Heart right ventricle (tissue), 16 donors: ENCODE results near the gene ZBTB22. TPM values are rescaled to one million over a fixed set of nuclear protein-coding genes. Genes with fewer than 3 reads are reported as not detected.

Experiments used
- ATAC-seq, 8 donors: fragments of 200-7000 bp; cut with Tn5 transposase; one replicate each; pipeline ENCODE4 v1.9.1; 2020; ENCODE audit warnings: mild to moderate bottlenecking in 8 of 8, moderate library complexity in 8 of 8, moderate number of reproducible peaks in 1 of 8
- DNase-seq, 2 donors: peaks; one replicate each; pipeline ENCODE4 v3.0.0-alpha.2; 2020
- H3K27ac ChIP-seq, 10 donors: fragments of 200-600 bp; sonication (generic) in 2 of 10; one replicate each; pipeline versions ENCODE4 v1.5.0 to v1.8.0; 2020 to 2022; ENCODE audit warnings: mild to moderate bottlenecking in 3 of 10
- H3K27me3 ChIP-seq, 7 donors: fragments of 200-600 bp; one replicate each; pipeline ENCODE4 v1.8.0; 2021 to 2022; ENCODE audit warnings: mild to moderate bottlenecking in 2 of 7
- H3K36me3 ChIP-seq, 9 donors: fragments of 200-600 bp; sonication (generic) in 1 of 9; one replicate each; pipeline versions ENCODE4 v1.5.0 to v1.8.0; 2020 to 2022; ENCODE audit warnings: mild to moderate bottlenecking in 2 of 9
- H3K4me1 ChIP-seq, 9 donors: fragments of 200-600 bp; sonication (generic) in 1 of 9; one replicate each; pipeline versions ENCODE4 v1.5.0 to v1.8.0; 2020 to 2022; ENCODE audit warnings: mild to moderate bottlenecking in 4 of 9
- H3K4me3 ChIP-seq, 10 donors: fragments of 200-600 bp; sonication (generic) in 2 of 10; one replicate each; pipeline versions ENCODE4 v1.5.0 to v1.8.0; 2020 to 2022; ENCODE audit warnings: mild to moderate bottlenecking in 7 of 10, moderate library complexity in 2 of 10
- H3K9me3 ChIP-seq, 11 donors: fragments of 200-600 bp in 10 of 11; sonication (generic) in 2 of 11; one replicate each; pipeline versions ENCODE4 v1.5.0 to v1.8.0; 2013 to 2022; ENCODE audit warnings: mild to moderate bottlenecking in 2 of 11, control low read depth in 1 of 11, moderate library complexity in 1 of 11
- WGBS, 2 donors: extraction: QIAGEN DNeasy Blood & Tissue Kit; methylation state at CpG; one replicate each; pipeline ENCODE4 v1.1.7; 2013; ENCODE audit warnings: inconsistent platforms in 1 of 2; 5-methylcytosine and 5-hydroxymethylcytosine counted together
- intact Hi-C, 10 donors: fragments of 100-400 bp; cut with DNase I; formaldehyde crosslinking; loops; one replicate each; pipeline versions ENCODE4 v1.11.1 to v1.14.2; 2022
- polyA plus RNA-seq, 2 donors: library from polyadenylated mRNA; stranded (reverse); fragments of 200-250 nt; gene quantifications; one replicate each; pipeline ENCODE4 v1.2.3, GENCODE V29; 2013
- total RNA-seq, 10 donors: library from RNA; stranded (reverse); fragmentation: NEBNext Ultra II Directional in 3 of 10; extraction: Animal tissue kit (Norgen Biotek cat#: 25700) in 3 of 10; gene quantifications; one replicate each; pipeline versions ENCODE4 v1.2.1 to v1.2.4, GENCODE V29; 2021 to 2023
- TF ChIP-seq, protein P1 (sequence below), 9 donors: fragments of 200-600 bp; sonication (generic) in 2 of 9; IDR thresholded peaks; one replicate each; pipeline versions ENCODE4 v1.5.0 to v1.8.0; 2021 to 2022; ENCODE audit warnings: antibody characterized with exemption in 9 of 9, mild to moderate bottlenecking in 5 of 9, moderate library complexity in 1 of 9
- donor health status: Arrhythmogenic right ventricular cardiomyopathy.
- donor health status: ischemic (EF 13 %, LVEDD 7.1; RV severe dilation, severe dysfunction).
- donor health status: healthy with polysubstance abuse.
- donor health status: DM: no; HTN: yes; CAD: no.
- donor health status: DM: no; HTN: no; CAD: no.
- donor health status: ischemic (EF 25% LVEDD 6.9; RV normal size, moderate dysfunction).
- donor health status: ischemic (EF 25% LVEDD 5.7; RV mildly dilated, moderate dysfunction).
- donor health status: healthy.
- donor health status: DM: yes; HTN: yes; CAD: no.
- donor health status: Ischemic cardiomyopathy.
- donor health status: ischemic (EF 35%, LVEDD 5.7; RV mildly dilated, moderate dysfunction).
- donor health status: nonischemic (EF 11% LVEDD 7.7; RV severe dilation, severe dysfunction).
- donor health status: DM: yes; HTN: yes; CAD: no.
- donor health status: PGD.
- donor health status: ischemic (EF 29% LVEDD 5.4; RV normal size, mild dysfunction).
- donor health status: nonischemic (EF 23%, LVEDD 6.1; RV moderate dilation, normal function).

The ZBTB22 gene
- total and polyA plus RNA-seq, 12 donors: 4.7 to 19.8 (median 13.9) TPM

DNA sequence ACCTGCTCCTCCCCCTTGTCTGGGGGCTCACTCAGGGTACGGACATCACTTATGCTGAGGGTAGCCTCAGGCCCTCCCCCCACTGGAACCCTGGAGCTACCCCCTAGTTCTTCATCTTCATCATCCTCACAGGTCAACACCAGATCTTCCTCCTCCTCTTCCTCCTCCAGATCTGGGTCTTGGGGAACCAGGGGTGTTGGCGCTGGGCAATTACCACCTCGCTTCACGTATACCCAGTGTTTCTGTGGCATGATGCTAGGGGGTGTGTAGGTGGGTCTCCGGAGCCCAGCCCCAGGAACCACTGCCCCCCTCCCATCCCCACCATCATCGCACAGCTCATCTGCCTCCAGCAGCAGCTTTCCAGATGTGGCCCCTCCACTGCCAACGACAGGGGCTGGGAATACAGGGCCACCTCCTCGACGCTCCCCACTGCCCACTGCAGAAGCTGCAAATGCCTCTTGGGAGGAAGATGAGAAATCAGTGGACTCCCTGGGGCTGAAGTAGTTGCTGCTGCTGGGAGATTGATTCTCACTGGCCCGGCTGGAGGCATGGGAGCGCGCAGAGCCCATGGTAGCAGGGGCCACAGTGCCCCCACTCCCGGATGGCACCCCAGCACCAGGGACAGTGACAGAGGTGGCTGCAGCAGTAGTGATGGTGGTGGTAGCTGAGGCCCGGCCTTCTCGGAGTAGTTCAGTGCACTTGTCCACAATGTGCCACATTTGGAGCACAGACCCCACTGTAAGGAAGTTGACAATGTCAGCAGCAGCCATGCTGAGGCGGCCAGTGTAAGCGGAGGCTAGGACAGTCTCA is 1.5 kb downstream of the ZBTB22 start:
- TF ChIP-seq, protein P1, sequence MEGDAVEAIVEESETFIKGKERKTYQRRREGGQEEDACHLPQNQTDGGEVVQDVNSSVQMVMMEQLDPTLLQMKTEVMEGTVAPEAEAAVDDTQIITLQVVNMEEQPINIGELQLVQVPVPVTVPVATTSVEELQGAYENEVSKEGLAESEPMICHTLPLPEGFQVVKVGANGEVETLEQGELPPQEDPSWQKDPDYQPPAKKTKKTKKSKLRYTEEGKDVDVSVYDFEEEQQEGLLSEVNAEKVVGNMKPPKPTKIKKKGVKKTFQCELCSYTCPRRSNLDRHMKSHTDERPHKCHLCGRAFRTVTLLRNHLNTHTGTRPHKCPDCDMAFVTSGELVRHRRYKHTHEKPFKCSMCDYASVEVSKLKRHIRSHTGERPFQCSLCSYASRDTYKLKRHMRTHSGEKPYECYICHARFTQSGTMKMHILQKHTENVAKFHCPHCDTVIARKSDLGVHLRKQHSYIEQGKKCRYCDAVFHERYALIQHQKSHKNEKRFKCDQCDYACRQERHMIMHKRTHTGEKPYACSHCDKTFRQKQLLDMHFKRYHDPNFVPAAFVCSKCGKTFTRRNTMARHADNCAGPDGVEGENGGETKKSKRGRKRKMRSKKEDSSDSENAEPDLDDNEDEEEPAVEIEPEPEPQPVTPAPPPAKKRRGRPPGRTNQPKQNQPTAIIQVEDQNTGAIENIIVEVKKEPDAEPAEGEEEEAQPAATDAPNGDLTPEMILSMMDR (IDR thresholded peaks at IDR 0.05): no peak
- intact Hi-C loops: loop anchor here in 5 of 10 donors (2.0 to 10.0 kb wide), 3 partner anchors 17 to 99 kb away; partner anchors contain the start of genes CUTA (in 2 of the 5), PHF1 (in 2 of the 5), RGL2 (in 2 of the 5) and RPS18 (in 1 of the 5)

DNA sequence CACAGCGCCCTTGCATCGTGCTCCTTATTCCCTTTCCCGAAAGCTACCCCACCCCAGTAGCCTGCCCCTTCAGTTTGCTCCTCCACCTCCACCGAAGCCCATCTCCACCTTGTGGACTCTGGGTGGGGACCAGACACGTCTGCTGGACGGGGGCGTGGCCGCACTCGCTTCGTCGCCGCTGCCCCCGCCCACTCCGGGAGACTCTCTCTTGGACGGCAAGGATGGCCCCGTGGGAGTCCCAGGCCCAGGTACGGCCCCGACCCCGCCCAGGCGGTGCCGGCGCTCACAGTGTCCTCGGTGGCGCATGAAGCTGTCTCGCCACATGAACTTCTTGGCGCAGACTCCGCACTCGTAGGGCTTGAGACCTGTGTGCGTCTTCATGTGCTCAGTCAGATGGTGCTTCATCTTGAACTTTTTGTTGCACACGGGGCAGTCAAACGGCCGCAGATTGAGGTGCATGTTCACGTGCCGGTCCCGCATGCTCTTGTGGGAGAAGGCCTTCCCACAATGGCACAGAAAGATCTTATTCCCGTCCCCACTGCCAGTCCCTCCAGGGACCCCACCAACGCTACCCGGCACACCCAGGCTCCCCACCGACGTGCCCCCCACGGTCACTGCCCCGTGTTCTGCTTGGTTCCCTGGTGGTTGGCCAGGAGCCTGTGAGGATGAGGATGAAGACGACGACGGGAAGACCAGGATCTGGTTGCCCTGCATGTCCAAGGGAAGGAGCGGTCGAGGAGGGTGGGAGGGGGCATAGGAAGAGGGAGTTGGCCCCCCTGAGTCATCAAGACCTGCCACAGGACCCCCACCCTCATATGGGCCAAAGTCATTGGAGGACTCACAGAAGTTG is 2.4 kb downstream of the ZBTB22 start:
- no peaks in the 10 kb centered on the region for H3K9me3 ChIP-seq
- H3K36me3 ChIP-seq: peaks cover 0 to 46% (median 24%) of the 10 kb centered on the region in 9 donors
- 37% methylated on average over 47 of the region's 47 CpGs for WGBS, 2 donors
- TF ChIP-seq, protein P1 (IDR thresholded peaks at IDR 0.05): peak in 1 of 9 donors; percentile 10
- H3K27me3 ChIP-seq: no peaks in the 10 kb centered on the region
- peak overlapping the region in 9 of 10 donors; percentile 78 to 99 (median 92) for H3K4me3 ChIP-seq
- H3K27ac ChIP-seq: peak overlapping the region; percentile 93 to 100 (median 98)
- H3K4me1 ChIP-seq: peaks cover 12 to 73% (median 59%) of the 10 kb centered on the region in 9 donors
- peak in 2 of 8 donors; percentile 0 to 3 for ATAC-seq
- DNase-seq: peak; percentile 54 to 59
- intact Hi-C loops: loop anchor here in 2 of 10 donors (10.0 kb wide), 1 partner anchor 100 kb away; the partner anchor contains the start of genes CUTA (in 2 of the 2) and PHF1 (in 2 of the 2)

More for the DNA sequence above, 1.5 kb downstream of the ZBTB22 start:
- no peak for ATAC-seq
- H3K27ac ChIP-seq: peak overlapping the region in 6 of 10 donors; percentile 21 to 99 (median 86)
- H3K27me3 ChIP-seq: no peaks in the 10 kb centered on the region
- H3K9me3 ChIP-seq: no peaks in the 10 kb centered on the region
- 86 to 89% methylated on average over 17 of the region's 17 CpGs for WGBS, 2 donors
- peaks cover 0 to 46% (median 18%) of the 10 kb centered on the region in 9 donors for H3K36me3 ChIP-seq
- peaks cover 13 to 75% (median 66%) of the 10 kb centered on the region in 9 donors for H3K4me1 ChIP-seq
- H3K4me3 ChIP-seq: no peak overlapping the region
- DNase-seq: no peak

DNA sequence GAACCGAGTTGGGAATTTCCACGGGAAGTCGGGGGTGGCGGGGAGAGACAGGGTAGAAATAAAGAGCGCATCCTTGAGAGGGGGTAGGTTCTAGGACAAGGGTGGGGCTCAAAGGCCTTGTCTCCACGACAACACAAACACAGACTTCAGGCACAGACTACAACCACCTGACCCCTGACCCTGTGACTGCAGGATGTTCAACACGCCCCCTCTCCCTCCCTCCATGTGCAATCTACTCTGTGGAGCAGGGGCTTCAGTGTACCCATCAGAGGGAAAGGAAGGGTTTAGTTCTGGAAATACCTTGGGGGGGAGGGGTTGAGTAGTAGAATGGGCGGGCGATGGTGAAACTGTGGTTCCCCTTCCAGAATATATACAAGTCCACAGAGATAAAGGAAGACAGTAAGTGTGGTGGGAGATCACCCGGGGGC is 3.0 kb downstream of the ZBTB22 start:
- Histone ChIP-seq H3K4me1 (peaks cover 12 to 66% (median 54%) of the 10 kb centered on the region in 9 donors), H3K4me3 (peak overlapping the region; percentile 78 to 99 (median 90)), H3K27ac (peak overlapping the region; percentile 93 to 100 (median 98)), H3K27me3 (no peaks in the 10 kb centered on the region), H3K9me3 (no peaks in the 10 kb centered on the region), H3K36me3 (peaks cover 0 to 46% (median 18%) of the 10 kb centered on the region in 9 donors)
- DNase-seq (peak; percentile 55 to 89), ATAC-seq (peak; percentile 4 to 62 (median 40))
- TF ChIP-seq, protein P1 (IDR thresholded peaks at IDR 0.05): no peak
- intact Hi-C loops: loop anchor here in 2 of 10 donors (10.0 kb wide), 1 partner anchor 100 kb away; the partner anchor contains the start of genes CUTA (in 2 of the 2) and PHF1 (in 2 of the 2)
- WGBS, 2 donors: 4 to 5% methylated on average over 10 of the region's 10 CpGs
